HG03432 (cell line): ENCODE results near the gene IGFLR1.

Source experiments
- ATAC-seq: cut with Tn5 transposase; IDR thresholded peaks from one replicate; pipeline ENCODE4 v1.9.1; 2021; ENCODE audit warnings: mild to moderate bottlenecking, moderate library complexity; ENCODE audit not compliant: unreplicated experiment

The IGFLR1 gene

DNA sequence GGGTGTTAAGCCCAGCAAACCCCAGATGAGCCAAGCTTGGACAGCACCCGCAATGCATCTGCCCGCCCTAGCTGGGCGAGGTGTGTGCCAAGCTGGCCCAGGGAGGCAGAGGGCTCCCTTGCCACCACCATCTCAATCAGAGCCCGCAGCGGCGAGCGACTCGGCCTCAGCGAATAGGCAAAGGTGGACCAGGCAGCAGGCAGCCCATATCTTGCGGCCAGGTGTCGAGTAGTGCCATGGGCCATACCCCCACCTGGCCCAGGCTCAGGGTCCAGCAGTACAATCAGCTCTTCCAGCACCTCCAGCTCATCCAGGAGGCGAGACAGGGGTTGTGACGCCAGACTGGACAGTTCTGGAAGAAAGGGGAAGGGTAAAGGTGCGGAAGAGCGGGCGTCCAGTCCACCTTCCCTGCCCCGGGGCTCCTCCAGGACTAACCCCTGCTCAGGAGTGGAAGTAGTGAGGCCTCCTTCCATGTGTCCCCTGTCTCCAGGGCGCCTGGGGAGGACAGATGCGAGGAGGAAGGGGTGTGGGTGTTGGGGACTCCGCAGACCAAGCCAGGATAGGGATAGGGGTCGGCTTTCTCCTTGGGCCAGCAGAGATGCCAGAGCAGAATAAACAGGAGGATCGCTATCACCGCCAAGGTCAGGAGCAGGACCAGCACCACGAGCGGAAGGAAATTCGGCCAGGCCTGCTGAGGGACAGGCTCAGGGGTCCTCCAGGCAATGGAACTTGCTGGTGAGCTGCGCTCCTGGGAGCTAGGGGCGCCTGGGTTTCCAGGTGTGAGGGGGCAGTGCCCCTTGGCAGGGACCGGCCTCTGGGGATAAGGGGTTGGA, 2.8 kb downstream of the IGFLR1 start:
- no peak for ATAC-seq

DNA sequence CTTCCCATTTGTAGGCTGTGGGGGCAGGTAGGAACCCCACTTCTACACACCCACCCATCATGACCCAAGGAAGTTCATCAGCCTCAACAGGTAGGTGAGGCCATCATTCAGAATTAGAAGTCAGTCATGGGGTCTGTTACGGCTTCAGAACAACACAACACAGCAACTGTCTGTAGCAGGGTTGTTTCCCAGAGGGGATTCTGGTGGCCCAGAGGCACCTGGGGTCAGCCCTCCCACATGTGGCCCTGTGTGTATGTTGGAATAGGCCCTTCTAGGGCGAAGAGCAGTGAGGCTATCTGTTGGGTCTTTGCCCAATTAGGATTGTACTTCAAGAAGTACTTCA, 3.4 kb downstream of the IGFLR1 start:
- ATAC-seq: no peak

DNA sequence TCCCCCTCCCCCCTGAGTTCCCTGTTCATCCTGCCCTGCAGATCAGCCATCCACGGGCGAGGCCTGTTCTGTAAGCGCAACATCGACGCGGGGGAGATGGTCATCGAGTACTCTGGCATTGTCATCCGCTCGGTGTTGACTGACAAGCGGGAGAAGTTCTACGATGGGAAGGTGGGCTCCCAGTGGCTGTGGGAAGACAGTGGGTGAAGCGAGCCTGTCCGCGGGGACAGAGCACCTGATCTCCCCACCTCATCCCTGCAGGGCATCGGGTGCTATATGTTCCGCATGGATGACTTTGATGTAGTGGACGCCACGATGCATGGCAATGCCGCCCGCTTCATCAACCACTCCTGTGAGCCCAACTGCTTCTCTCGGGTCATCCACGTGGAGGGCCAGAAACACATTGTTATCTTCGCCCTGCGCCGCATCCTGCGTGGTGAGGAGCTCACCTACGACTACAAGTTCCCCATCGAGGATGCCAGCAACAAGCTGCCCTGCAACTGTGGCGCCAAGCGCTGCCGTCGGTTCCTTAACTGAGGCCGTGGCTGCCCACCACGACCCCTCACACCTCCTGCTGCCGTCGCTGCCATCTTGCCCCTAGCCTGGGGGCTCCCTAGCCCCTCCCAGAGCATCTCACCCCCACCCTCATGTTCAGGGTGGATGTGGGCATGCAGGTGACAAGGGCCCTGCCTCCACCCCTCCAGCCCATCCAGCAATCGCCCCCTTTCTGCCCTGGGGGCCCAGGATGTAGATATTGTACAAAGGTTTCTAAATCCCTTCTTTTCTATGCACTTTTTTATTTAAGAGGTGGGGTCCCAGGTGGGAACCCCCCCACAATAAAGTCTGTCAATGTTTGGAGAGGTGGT, 4.0 kb downstream of the IGFLR1 start:
- ATAC-seq: no peak

DNA sequence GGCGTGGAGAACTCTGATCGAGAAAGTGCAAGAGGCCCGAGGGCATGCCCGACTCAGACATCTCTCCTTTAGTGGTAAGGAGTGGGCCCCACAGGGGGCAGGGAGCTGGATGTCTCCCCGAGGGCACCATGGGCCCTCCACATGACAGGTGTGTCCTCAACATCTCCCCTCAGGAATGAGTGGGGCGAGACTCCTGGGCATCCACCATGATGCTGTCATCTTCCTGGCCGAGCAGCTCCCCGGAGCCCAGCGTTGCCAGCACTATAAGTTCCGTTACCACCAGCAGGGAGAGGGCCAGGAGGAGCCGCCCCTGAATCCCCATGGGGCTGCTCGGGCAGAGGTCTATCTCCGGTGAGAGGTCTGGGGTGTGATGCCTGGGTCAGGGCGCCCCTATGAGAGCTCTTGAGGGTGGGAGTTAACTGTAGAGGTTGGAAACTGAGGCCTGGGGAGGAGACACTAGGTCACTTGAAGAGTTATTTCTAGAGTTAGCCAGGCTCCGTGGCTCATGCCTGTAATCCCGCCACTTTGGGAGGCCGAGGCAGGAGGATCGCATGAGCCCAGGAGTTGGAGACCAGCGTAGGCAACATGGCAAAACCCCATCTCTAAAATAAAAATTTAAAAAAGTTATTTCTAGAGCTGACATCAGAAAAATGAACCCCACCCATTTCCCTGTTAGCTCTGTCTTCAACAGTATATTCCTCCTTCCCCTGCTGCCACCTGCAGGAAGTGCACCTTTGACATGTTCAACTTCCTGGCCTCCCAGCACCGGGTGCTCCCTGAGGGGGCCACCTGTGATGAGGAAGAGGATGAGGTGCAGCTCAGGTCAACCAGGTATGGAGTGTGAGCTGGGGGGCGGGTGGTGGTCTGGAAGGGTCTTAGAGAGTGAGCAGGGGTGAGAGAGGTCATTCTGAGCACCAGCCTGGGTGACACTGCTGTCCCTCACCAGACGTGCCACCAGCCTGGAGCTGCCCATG, 5.1 kb downstream of the IGFLR1 start:
- ATAC-seq: no peak

DNA sequence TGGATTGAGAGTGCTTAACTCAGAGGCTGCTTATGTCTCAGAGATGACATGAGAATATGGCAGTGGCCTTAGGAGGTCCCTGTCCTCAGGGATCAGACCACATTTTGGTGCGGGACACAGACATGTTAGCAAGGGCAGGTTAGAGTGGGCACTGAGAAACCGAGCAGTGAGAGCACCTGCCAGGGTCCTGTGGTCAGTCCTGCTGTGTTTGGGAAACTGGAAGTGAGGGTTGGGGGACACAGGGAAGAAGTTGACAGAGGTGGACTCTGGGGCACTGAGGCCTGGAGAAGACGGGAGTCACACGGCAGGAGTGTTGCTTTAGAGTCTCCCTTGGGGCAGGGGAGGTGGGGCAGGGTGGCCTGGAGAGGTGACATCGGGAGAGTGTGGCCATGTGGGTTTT, 7.4 kb downstream of the IGFLR1 start:
- ATAC-seq: no peak

DNA sequence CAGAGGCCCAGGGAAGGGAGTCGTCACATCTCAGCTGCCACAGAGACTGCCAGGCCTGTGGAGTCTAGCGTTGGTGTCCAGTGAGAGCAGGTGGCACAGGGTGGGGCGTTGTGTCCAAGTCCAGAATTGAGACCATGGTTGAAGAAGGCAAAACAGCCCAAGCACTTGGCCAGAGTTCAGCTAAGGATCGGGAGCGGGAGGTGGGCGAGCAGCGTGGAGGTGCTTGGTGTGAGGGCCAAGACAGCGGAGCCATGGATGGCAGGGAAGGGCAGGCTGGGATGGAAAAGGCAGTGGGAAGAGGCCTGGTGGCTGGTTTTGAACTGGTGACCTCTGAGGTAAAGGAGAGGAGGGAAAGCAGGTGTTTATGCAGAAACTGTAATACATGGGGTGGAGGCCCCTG, 8.0 kb downstream of the IGFLR1 start:
- ATAC-seq: no peak

DNA sequence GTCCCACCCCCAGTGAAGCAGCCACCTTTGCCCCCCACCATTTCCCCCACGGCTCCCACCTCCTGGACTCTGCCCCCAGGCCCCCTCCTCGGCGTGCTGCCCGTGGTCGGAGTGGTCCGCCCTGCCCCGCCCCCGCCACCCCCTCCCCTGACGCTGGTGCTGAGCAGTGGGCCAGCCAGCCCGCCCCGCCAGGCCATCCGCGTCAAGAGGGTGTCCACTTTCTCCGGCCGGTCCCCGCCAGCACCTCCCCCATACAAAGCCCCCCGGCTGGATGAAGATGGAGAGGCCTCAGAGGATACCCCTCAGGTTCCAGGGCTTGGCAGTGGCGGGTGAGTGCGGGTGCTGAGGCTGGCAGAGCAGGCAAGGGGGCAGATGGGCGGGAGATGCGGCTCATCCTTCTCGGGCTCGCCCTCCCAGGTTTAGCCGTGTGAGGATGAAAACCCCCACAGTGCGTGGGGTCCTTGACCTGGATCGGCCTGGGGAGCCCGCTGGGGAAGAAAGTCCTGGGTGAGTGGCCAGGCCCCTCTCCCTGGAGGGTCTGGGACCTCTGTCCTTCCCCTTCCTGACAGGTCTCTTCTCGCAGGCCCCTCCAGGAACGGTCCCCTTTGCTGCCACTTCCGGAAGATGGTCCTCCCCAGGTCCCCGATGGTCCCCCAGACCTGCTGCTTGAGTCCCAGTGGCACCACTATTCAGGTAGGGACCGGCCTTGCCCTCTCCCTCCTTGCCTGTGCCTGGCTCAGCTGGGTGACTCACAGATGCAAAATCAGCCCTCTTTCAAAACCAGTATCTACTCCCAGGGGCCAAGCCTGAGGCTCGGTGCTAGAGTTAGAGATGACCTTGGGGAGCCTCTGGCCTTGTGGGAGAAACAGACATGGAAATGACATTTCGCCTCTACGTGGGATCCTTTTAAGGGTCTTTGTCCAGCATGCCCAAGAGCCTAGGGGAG, 8.8 kb downstream of the IGFLR1 start:
- ATAC-seq: no peak

DNA sequence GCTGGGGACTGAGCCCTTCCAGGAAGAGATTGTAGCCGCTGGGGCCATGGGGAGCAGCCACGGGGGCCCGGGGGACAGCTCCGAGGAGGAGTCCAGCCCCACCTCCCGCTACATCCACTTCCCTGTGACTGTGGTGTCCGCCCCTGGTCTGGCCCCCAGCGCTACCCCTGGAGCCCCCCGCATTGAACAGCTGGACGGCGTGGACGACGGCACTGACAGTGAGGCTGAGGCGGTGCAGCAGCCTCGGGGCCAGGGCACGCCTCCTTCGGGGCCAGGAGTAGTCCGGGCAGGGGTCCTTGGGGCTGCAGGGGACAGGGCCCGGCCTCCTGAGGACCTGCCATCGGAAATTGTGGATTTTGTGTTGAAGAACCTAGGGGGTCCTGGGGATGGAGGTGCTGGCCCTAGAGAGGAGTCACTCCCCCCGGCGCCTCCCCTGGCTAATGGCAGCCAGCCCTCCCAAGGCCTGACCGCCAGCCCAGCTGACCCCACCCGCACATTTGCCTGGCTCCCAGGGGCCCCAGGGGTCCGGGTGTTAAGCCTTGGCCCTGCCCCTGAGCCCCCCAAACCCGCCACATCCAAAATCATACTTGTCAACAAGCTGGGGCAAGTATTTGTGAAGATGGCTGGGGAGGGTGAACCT, 9.6 kb downstream of the IGFLR1 start:
- ATAC-seq: no peak

DNA sequence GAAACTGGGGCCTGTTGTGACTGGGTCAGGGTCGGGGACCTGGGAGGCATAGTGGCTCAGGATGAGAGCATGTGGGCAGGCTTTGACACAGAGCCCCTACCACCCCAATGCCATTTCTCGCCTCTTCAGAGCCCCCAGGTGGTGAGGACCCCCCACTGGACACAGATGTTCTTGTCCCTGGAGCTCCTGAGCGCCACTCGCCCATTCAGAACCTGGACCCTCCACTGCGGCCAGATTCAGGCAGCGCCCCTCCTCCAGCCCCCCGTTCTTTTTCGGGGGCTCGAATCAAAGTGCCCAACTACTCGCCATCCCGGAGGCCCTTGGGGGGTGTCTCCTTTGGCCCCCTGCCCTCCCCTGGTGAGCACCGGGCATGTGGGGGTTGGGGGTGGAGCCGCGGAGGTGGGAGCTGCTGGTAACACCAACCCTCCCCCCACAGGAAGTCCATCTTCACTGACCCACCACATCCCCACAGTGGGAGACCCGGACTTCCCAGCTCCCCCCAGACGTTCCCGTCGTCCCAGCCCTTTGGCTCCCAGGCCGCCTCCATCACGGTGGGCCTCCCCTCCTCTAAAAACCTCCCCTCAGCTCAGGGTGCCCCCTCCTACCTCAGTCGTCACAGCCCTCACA, 10.4 kb downstream of the IGFLR1 start:
- ATAC-seq: no peak

DNA sequence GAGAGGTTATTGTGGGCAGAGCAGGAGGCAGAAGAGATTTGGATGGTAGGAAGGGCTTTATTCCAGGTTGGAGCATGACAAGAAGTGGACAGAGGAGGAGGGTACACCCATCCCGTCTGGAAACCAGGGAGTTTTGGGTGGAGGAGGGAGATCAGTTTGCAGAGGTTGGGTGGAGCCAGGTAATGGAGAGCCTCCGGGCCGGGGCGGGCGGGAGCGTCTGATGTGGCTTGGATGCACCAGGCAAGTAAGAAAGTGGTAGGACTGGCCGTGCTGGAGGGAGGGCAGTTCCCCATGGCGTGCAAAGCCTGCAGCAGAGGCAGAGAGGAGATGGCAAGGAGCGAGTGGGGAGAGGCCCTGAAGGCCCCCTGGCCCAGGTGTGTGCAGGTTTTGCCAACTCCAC, 10.9 kb downstream of the IGFLR1 start:
- ATAC-seq: no peak

DNA sequence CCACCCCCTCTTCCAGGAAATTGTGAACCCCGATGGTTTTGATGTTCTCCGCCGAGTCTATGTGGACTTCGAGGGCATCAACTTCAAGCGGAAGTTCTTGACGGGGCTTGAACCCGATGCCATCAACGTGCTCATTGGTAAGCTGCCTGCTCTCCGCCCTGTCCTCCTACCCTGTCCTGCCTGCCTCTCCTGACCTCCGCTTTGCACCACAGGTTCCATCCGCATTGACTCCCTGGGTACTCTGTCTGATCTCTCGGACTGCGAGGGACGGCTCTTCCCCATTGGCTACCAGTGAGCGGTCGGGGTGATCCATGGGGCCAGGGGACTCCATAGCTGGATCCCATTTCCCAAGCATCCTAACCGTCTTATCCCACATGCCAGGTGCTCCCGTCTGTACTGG, 11.9 kb downstream of the IGFLR1 start:
- ATAC-seq: no peak

DNA sequence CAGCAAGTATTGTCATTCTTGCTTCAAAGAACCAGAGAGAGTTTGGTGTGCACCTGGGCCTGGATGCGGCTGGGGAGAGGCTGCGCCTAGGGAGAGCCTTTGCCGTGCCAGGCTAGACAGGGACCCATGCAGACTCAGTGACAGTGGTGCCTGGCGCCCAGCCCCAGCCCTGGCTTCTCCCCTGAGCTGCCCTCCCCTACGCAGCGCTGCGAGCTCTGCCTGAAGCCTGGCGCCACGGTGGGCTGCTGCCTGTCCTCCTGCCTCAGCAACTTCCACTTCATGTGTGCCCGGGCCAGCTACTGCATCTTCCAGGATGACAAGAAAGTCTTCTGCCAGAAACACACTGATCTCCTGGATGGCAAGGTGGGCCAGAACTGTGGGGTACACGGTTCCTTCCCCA, 12.5 kb downstream of the IGFLR1 start:
- no peak for ATAC-seq

DNA sequence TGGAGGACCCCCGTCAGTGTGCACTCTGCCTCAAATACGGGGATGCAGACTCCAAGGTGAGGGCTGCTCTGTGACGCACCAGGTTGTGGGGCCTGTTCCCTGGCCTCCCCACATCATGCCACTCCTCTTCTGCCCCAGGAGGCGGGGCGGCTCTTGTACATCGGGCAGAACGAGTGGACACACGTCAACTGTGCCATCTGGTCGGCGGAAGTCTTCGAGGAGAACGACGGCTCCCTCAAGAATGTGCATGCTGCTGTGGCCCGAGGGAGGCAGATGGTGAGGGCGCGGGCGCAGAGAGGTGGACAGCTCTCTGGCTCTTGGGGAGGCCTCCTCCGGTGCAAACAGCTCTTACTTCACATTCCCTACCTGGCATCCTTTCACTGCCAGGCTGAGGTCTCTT, 13.2 kb downstream of the IGFLR1 start:
- no peak for ATAC-seq

DNA sequence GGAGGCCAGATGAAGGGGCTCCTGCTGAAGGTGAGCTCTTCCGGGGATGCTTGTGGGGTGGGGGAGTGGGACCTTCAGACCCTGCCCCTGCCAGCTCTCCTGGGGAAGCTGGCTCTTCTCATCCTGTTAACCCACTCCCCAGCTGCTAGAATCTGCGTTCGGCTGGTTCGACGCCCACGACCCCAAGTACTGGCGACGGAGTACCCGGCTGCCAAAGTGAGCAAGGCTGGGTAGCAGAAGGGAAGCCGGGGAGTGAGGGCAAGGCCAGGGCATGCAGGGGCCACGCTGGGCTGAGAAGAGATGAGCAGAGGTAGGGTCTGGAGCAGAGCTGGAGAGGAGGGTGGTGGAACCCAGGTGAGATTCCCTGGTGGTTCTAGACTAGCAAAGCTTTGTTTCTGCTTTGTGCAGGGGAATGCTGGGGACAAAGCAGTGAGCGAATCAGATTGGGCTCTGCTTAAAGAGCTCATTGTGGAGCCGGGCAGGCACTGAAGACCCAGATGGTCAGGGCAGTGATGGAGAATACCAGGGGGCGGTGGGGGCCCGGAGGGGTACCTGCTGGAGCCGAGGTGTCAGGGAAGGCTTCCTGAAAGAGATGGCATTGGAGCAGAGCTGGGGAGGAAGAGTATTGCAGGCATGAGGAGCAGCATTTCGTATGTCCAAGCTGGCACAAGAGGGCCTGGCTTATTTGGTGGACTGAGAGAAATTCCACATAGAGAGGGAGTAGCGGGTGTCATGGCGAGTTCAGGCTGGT, 14.1 kb downstream of the IGFLR1 start:
- no peak for ATAC-seq

DNA sequence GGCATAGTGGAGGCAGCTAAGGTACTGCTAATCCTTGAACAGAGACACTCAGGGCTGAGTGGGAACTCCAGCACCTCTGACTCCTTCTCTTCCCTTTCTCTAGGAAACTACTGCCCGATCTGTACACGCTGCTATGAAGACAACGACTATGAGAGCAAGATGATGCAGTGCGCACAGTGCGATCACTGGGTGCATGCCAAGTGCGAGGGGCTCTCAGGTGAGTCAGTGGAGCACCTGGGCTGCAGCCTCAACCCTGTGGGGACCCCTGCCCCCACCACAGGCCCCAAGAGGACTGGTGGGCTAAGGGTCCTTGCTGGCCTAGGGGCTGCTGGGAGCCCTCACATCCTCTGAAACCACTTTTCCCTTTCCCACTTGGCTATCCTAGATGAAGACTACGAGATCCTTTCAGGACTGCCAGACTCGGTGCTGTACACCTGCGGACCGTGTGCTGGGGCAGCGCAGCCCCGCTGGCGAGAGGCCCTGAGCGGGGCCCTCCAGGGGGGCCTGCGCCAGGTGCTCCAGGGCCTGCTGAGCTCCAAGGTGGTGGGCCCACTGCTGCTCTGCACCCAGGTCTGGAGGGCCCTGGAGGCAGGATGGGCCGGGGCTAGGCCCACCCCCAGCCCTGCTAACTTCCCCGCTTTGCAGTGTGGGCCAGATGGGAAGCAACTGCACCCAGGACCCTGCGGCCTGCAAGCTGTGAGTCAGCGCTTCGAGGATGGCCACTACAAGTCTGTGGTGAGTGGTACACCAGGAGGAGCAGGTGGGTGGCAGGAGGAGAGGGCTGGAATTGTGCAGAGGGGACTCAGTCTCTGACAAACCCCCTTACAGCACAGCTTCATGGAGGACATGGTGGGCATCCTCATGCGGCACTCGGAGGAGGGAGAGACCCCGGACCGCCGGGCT, 14.9 kb downstream of the IGFLR1 start:
- no peak for ATAC-seq

DNA sequence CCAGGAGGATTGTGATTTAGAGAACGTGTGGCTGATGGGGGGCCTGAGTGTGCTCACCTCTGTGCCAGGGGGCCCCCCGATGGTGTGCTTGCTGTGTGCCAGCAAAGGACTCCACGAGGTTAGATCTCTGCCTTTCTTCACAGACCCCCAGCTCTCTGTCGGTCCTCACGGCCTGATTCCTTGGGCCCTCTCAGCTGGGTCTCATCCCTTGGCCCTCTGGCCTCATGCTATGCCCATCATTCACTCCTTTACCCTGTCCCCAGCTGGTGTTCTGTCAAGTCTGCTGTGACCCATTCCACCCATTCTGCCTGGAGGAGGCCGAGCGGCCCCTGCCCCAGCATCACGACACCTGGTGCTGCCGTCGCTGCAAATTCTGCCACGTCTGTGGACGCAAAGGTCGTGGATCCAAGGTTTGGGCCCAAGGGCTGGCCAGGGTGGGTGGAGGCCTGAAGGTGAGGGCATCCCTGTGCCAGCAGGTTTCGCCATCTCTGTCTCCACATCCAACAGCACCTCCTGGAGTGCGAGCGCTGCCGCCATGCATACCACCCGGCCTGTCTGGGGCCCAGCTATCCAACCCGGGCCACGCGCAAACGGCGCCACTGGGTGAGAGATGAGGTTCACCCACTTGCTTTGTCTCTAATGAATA, 16.9 kb downstream of the IGFLR1 start:
- ATAC-seq: no peak

DNA sequence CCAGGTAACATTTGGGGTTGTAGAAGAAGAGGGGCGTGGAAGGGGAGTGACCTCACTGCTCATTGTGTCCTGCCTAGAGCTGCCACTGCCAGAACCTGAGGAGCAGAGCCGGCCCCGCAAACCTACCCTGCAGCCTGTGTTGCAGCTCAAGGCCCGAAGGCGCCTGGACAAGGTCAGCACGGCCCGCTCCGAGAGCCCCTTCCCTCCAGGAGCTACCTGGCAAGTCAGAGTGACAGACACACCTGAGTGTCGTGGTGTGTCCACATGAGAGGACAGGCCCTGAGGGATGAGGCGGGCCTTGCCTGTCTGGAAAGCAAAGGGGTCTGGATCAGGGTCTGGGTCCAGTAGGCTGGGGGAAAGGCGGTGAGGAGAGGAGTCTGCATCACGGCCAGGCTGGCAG, 17.7 kb downstream of the IGFLR1 start:
- no peak for ATAC-seq
